HG02642 (cell line): ENCODE measurements around the gene RARS2.
"Not testable (repeated sequence)": the region's sequence is repeated elsewhere in the genome, so short reads cannot be mapped to it uniquely, and the experiment has no call there.

ENCODE experiments used
- ATAC-seq: cut with Tn5 transposase; IDR thresholded peaks from one replicate; pipeline ENCODE4 v1.9.1; 2021; ENCODE audit warnings: mild to moderate bottlenecking; ENCODE audit not compliant: unreplicated experiment, poor library complexity

The RARS2 gene

GRCh38 chr6:87514831-87515230, 75.0 kb downstream of the RARS2 start:
- no peak for ATAC-seq

GRCh38 chr6:87504441-87504840, 85.3 kb downstream of the RARS2 start:
- ATAC-seq = no peak

DNA sequence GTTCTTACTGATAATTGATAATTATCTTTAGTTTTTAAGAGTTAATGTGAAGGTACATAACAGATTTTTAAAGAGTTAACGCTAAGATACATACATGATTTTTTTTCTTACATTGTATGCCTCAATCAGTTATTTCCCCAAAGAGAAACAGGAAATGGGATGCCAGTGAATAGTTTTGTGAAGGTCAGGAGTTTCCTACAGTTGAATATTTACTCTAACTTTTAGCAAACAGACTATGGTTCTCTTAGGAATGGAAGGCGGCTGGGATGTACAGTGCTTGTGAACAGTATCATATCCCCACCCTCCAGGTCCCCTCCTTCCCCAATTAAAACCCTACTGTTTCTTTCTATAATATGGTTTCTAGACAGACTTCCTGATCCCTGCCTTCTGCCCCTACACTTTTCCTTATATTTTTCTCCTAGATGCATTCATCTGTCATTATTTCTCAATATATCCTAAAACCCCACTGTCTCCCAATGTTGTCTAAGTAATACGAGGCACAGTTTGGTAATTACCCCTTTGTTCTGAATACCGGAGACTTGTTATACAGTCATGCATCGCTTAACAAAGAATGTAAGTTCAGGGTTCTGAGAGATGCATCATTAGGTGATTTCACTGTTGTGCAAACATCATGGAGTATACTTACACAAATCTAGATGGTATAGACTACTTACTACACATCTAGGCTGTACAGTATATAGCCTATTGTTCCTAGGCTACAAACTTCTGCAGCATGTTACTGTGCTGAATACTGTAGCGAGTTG, 87.8 kb downstream of the RARS2 start:
- no peak for ATAC-seq

DNA sequence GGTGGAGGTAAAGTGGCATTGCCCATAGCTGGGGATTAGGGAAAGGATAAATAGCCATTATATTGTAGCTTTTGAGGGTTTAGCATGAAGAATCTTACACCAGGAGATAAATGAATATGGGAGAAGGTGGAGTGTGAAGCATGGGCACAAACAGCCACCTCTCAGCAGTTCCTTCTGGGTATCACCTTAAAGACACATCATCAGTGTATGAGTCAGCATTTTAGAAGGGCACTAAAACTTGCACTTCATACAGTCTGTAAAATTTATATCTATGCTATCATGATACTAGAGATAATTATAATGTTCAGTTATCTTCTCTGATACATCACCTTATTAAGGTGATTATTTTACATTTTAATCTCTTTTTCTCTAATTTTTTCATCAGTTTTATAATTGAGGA, 91.7 kb downstream of the RARS2 start:
- no peak for ATAC-seq

- ATAC-seq = peak; percentile 85
Measured at GRCh38 chr6:87494761-87495422, 94.9 kb downstream of the RARS2 start.

DNA sequence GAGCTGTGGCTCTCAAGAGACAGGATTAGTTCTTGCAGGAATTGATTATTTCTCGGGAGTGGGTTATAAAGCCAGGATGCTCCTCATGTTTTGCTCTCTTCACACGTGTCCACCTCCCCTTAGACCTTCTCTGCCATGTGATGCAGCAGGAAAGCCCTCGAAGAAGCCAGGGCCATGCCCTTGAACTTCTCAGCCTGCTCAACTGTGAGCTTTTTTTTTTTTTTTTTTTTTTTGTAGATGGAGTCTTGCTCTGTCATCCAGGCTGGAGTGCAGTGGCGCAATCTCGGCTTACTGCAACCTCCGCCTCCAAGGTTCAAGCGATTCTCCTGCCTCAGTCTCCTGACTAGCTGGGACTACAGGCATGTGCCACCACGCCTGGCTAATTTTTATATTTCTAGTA, 100.5 kb downstream of the RARS2 start:
- not testable (repeated sequence) for ATAC-seq

GRCh38 chr6:87487555-87487954, 102.2 kb downstream of the RARS2 start:
- no peak for ATAC-seq

DNA sequence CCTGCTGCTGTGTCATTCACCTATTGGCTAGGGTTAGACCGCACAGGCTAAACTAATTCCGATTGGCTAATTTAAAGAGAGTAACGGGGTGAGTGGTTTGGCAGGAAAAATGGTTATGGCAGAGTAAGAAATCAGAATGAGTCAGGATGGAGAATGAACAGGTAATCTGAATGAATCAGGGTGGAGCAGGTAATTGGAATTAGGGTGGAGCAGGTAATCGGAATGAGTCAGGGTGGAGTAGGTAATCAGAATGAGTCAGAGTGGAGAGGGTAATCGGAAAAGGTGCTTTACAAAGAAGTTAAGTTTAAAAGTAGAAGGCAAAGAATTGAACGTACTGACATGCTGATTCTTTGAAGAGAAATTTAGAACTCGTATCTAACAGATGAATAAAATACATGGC, 105.3 kb downstream of the RARS2 start:
- no peak for ATAC-seq

- no peak for ATAC-seq
Measured at GRCh38 chr6:87483929-87484328, 105.9 kb downstream of the RARS2 start.

- ATAC-seq = no peak
Measured at GRCh38 chr6:87482366-87482765, 107.4 kb downstream of the RARS2 start.

DNA sequence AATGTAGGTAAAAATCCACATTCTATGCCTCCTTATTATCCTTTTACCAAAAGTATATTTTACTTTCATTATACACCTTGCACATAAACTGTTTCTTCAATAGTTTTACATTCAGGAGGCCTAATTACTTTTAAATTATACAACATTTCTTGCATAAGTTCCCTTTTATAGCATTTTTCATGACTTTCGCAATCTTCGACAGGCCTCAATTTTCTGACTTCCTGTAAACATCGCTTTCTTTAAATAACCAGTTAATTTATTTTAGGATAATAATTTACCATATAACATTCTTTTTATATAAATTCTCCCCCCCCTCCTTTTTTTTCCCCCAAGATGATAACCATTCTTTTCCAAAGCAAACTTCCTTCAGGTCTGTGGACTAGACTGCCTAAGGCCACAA, 107.9 kb downstream of the RARS2 start:
- no peak for ATAC-seq

GRCh38 chr6:87473419-87473903, 116.3 kb downstream of the RARS2 start:
- ATAC-seq = peak; percentile 77

- peak; percentile 97 for ATAC-seq
Measured at GRCh38 chr6:87472525-87473418, 117.0 kb downstream of the RARS2 start, which contains the start of gene SLC35A1. Gene SLC35A1, plus strand, starts transcription at chr6:87472974. Its CDS starts 30 bp downstream, at chr6:87473004.

GRCh38 chr6:87465051-87465450, 124.7 kb downstream of the RARS2 start:
- no peak for ATAC-seq
